Uterine smooth muscle cell (primary cell): ENCODE data around the gene PRAF2. TPM values are rescaled to one million over a fixed set of nuclear protein-coding genes. Genes with fewer than 3 reads are reported as not detected.

ENCODE experiments used
- total RNA-seq: library from RNA; depleted of rRNA; stranded (reverse); fragments of >200 nt; gene quantifications from 2 replicates; pipeline ENCODE4 v1.2.3, GENCODE V29; 2014

PRAF2 gene, protein sequence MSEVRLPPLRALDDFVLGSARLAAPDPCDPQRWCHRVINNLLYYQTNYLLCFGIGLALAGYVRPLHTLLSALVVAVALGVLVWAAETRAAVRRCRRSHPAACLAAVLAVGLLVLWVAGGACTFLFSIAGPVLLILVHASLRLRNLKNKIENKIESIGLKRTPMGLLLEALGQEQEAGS
- 6.6 and 9.1 TPM in 2 replicates for total RNA-seq

DNA sequence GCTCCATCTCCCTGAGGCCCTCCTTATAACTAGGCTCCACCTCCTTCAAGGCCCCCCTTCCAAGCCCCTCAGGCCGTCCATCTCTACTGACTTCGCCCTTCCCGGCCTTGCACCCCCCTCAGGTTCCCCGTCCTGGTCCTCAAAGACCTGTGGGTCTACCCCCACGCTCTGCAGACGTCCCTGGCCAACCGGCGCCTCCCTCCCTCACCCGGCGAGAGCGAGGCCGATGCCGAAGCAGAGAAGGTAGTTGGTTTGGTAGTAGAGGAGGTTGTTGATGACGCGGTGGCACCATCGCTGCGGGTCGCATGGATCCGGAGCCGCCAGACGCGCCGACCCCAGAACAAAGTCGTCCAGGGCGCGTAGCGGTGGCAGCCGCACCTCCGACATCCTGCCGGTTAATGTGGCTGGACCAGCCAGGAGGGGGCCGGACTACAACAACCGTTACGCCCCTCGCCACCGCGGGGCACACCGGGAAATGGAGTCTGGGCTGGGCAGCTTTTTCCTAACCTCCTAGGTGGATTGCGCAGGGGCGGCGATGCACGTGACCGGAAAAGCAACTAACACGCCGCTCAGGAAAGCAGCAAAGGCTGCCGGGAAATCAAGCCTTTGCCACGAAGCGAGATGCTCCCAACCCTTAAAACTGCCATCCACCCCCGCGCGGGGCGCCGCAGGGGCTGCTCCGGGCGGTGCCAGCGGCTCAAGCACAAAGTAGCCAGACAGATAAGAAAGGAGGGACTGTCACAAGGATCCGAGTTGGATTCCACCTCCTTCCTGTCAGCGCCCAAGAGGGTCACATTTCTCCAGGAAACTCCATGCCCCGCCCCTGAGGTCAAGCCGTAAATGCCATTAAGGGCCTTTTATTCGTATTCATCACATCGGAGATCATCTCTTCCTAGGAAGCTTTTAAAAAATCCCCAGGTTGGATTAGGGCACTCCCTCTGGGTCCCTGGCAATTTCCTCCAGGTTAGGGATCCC, at the start of gene PRAF2:
Gene PRAF2 (minus strand): TSS at position 402 of the 975 bp plus-strand sequence. CDS start 15 bp downstream, at position 387.

DNA sequence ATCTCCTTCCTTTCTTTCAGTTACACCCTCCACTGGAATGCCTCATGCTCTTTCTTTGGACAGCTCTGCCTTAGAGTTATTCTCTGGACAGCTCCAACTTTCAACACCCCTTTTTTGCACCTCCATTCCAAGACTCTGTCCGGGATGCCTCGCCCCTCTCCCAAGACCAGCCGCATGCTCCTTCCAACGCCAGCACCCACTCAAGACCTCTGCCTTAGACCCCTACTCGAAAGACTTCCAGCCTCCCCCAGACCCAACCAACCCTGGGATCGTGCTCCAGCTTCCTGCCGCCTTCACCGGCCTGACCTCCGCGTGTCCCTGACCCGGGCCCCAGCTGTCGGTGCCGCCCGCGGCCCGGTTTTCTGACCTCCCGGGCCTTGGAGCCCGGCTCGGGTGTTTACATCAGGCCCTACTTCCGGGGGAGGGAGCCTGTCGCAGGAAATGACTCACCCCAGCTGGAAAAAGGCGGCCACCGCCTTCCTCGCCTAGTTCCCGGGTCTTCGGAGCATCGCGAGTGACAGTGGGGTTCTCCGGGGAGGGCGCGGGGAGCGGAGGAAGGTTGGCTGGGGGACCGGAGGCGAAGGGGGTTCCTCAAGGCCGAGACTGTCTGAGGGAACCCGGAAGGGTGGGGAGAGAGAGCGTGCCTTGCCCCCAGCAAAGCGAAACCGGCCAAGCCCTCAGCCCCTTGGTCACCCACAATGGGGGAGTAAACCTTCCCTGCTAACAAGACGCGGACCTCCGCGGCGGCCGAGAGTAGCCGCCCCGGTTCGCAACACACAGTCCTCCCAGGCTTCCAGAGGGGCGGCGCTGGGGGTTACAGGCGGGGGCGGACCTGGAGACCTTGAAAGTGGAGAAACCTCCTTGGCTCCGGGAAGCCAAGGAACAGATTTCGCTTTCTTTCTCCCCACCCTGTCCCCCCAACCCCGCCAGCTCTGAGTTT, 6.0 kb upstream of the PRAF2 start, which contains the start of gene WDR45:
Gene WDR45 (minus strand): TSS at position 399 of the 940 bp plus-strand sequence. CDS start 1,792 bp downstream, outside the sequence.

DNA sequence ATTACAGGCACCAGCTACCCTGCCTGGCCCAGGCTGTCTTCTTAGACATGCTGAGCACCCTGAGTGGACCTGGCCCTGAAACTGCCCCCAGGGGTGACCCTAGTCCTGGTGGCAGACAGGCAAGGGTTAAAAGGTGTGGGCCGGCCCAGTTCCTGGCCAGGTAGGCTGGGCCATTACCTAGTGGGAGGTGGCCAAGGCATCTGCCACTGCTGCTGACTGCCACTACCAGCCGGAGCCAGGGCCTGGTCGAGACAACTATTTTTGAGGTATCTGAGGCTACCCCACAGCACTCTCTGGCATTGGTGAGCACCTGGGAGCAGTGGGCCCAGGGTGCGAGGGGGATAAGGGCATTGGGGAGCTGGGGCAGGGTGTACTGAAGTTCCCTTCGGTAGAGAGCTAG, 15.0 kb downstream of the PRAF2 start, which contains the start of gene CCDC120:
Gene CCDC120 (plus strand): TSS at position 206 of the 400 bp plus-strand sequence. CDS start 3,043 bp downstream, outside the sequence.

DNA sequence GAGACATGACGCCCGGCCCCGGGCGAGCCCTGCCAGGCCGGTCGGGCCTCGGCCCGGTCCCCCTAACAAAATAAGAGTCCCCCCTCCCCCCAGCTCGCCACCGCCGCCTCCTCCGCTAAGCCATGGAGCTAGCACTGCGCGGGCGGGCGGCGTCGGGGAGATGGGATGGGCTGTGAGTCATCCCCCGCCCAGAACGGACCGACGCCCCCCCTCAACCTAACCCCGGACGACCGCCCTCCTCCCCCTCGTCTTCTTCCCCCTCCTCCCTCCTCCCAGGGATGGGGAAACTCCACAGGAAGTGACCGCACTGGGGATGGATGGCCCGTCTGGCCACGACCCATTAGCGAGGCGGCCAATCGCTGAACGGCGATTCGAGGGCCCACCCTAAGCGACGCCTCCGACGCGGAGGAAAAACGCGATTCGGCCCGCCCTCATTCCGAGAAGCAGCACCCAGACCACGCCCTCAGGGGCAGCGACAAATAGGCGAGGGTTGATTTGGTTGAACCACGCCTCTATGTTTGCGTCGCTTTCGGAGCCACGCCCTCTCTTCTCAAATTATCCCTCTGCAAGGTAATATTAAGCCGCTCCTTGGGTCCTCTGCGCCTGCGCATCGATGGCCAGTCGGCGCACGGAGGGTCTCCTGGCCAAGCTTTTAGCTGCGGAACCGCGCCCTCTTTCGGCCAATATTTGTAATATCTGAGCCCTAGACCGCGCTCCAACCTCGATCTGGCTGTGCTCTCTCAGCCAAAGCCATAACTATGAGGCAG, 30.4 kb downstream of the PRAF2 start, which contains the start of gene TFE3:
Gene TFE3 (minus strand): TSS at position 138 of the 767 bp plus-strand sequence. CDS start 131 bp downstream, at position 7.

Other genes with a start within 250 kb of the PRAF2 start
- not detected in 2 replicates for gene ERAS, start 247.5 kb downstream of the PRAF2 start, total RNA-seq
- 2.9 TPM in 1 of 2 replicates, not detected in the other for gene PCSK1N, start 238.4 kb downstream of the PRAF2 start, total RNA-seq
- 36.4 and 39.3 TPM in 2 replicates for gene TIMM17B, start 176.2 kb downstream of the PRAF2 start, total RNA-seq
- 61.5 and 89.0 TPM in 2 replicates for gene PQBP1, start 176.1 kb downstream of the PRAF2 start, total RNA-seq
- 13.9 and 14.6 TPM in 2 replicates for gene SLC35A2, start 162.4 kb downstream of the PRAF2 start, total RNA-seq
- 6.2 and 7.0 TPM in 2 replicates for gene PIM2, start 155.0 kb downstream of the PRAF2 start, total RNA-seq
- gene OTUD5, start 116.4 kb downstream of the PRAF2 start, total RNA-seq, result 37.0 and 40.7 TPM in 2 replicates
- gene KCND1, start 102.2 kb downstream of the PRAF2 start, total RNA-seq, result 0.33 and 1.2 TPM in 2 replicates
- gene GRIPAP1, start 71.7 kb downstream of the PRAF2 start, total RNA-seq, result 23.1 and 29.9 TPM in 2 replicates
- 42.5 and 42.7 TPM in 2 replicates for gene TFE3, start 30.6 kb downstream of the PRAF2 start, total RNA-seq
- 0.11 and 0.37 TPM in 2 replicates for gene CCDC120, start 15.0 kb downstream of the PRAF2 start, total RNA-seq
- 30.1 and 39.6 TPM in 2 replicates for gene WDR45, start 5.9 kb upstream of the PRAF2 start, total RNA-seq
- gene GPKOW, start 49.7 kb upstream of the PRAF2 start, total RNA-seq, result 18.2 and 25.7 TPM in 2 replicates
- gene MAGIX, start 88.8 kb upstream of the PRAF2 start, total RNA-seq, result 1.4 and 2.4 TPM in 2 replicates
- 16.0 and 17.7 TPM in 2 replicates for gene PLP2, start 97.9 kb upstream of the PRAF2 start, total RNA-seq
- 5.3 and 5.9 TPM in 2 replicates for gene PRICKLE3, start 112.4 kb upstream of the PRAF2 start, total RNA-seq
- 0.12 and 0.33 TPM in 2 replicates for gene SYP, start 126.2 kb upstream of the PRAF2 start, total RNA-seq
- gene CACNA1F, start 159.3 kb upstream of the PRAF2 start, total RNA-seq, result under 0.01 TPM in 1 of 2 replicates, not detected in the other
- gene CCDC22, start 161.5 kb upstream of the PRAF2 start, total RNA-seq, result 8.7 and 10.5 TPM in 2 replicates
- gene FOXP3, start 190.7 kb upstream of the PRAF2 start, total RNA-seq, result not detected in 2 replicates
- 2.4 and 7.5 TPM in 2 replicates for gene PPP1R3F, start 195.8 kb upstream of the PRAF2 start, total RNA-seq
- not detected in 2 replicates for gene GAGE10, start 229.6 kb upstream of the PRAF2 start, total RNA-seq
- not detected in 2 replicates for gene GAGE12J, start 248.0 kb upstream of the PRAF2 start, total RNA-seq